Astrocyte (in vitro differentiated cells and primary cell): ENCODE results near the gene RGS4. TPM values are rescaled to one million over a fixed set of nuclear protein-coding genes. Genes with fewer than 3 reads are reported as not detected.

Experiments
- DNase-seq: peaks from one replicate; pipeline ENCODE4 v3.0.0-alpha.2; 2010; ENCODE audit warnings: low read depth
- FAIRE-seq: peaks from 2 replicates; lab custom pipeline; 2011; peaks lifted over from hg19 to GRCh38; lab: Jason Lieb, UNC
- H2AFZ ChIP-seq: 2 replicates; pipeline ENCODE4 v1.6.0; 2012; ENCODE audit warnings: low read depth, low read length, inconsistent platforms
- H3K27ac ChIP-seq: 2 replicates; pipeline ENCODE4 v1.5.1; 2011; ENCODE audit warnings: low read depth, low read length, inconsistent platforms
- H3K27me3 ChIP-seq: 2 replicates; pipeline ENCODE4 v1.6.0; 2011; ENCODE audit warnings: low read length, inconsistent platforms; ENCODE audit not compliant: insufficient read depth
- H3K36me3 ChIP-seq: 2 replicates; pipeline ENCODE4 v1.5.1; 2011; ENCODE audit warnings: low read length, inconsistent platforms; ENCODE audit not compliant: insufficient read depth
- H3K4me1 ChIP-seq: 2 replicates; pipeline ENCODE4 v1.5.1; 2011; ENCODE audit warnings: low read length, inconsistent platforms; ENCODE audit not compliant: insufficient read depth
- H3K4me2 ChIP-seq: 2 replicates; pipeline ENCODE4 v1.6.0; 2012; ENCODE audit warnings: low read length, inconsistent platforms
- H3K4me3 ChIP-seq: 2 replicates; pipeline ENCODE4 v1.5.1; 2011; ENCODE audit warnings: low read depth, mild to moderate bottlenecking, low read length, inconsistent platforms; ENCODE audit not compliant: insufficient read depth
- H3K79me2 ChIP-seq: 2 replicates; pipeline ENCODE4 v1.6.0; 2012; ENCODE audit warnings: mild to moderate bottlenecking, low read length, inconsistent platforms; ENCODE audit not compliant: insufficient read depth
- H3K9ac ChIP-seq: 2 replicates; pipeline ENCODE4 v1.6.0; 2012; ENCODE audit warnings: mild to moderate bottlenecking, low read length, inconsistent platforms
- H3K9me3 ChIP-seq: 2 replicates; pipeline ENCODE4 v1.5.1; 2012; ENCODE audit warnings: low read depth, mild to moderate bottlenecking, low read length, inconsistent platforms; ENCODE audit not compliant: insufficient read depth
- H4K20me1 ChIP-seq: 2 replicates; pipeline ENCODE4 v1.6.0; 2012; ENCODE audit warnings: low read length, inconsistent platforms; ENCODE audit not compliant: insufficient read depth
- H3K27ac Mint-ChIP-seq: one replicate; pipeline ENCODE4 v1.8.0; 2021; ENCODE audit warnings: mild to moderate bottlenecking, mixed read lengths; ENCODE audit not compliant: unreplicated experiment
- H3K27me3 Mint-ChIP-seq: one replicate; pipeline ENCODE4 v1.8.0; 2021; ENCODE audit warnings: low read depth, mixed read lengths; ENCODE audit not compliant: unreplicated experiment
- H3K36me3 Mint-ChIP-seq: one replicate; pipeline ENCODE4 v1.8.0; 2021; ENCODE audit warnings: low read depth, mixed read lengths; ENCODE audit not compliant: unreplicated experiment
- H3K4me1 Mint-ChIP-seq: one replicate; pipeline ENCODE4 v1.8.0; 2021; ENCODE audit warnings: low read depth, mixed read lengths; ENCODE audit not compliant: unreplicated experiment
- H3K4me3 Mint-ChIP-seq: one replicate; pipeline ENCODE4 v1.8.0; 2021; ENCODE audit warnings: mild to moderate bottlenecking, moderate library complexity, mixed read lengths; ENCODE audit not compliant: unreplicated experiment
- H3K9me3 Mint-ChIP-seq: one replicate; pipeline ENCODE4 v1.8.0; 2021; ENCODE audit warnings: mild to moderate bottlenecking, mixed read lengths; ENCODE audit not compliant: unreplicated experiment
- EZH2 ChIP-seq: IDR thresholded peaks from 2 replicates; pipeline ENCODE4 v1.6.1; 2012; ENCODE audit warnings: mild to moderate bottlenecking, low read length, inconsistent platforms; ENCODE audit not compliant: insufficient read depth
- total RNA-seq: library from RNA; stranded (reverse); gene quantifications from 2 replicates; pipeline ENCODE4 v1.2.1, GENCODE V29; 2021
- TF ChIP-seq, protein P1 (sequence below): IDR thresholded peaks from 2 replicates; pipeline ENCODE4 v1.5.1; 2011; ENCODE audit warnings: low read depth, mild to moderate bottlenecking, inconsistent platforms, low read length, moderate library complexity; ENCODE audit not compliant: insufficient read depth

RGS4 gene
- total RNA-seq, 1 donor from 2014 or later: 23.8 TPM

DNA sequence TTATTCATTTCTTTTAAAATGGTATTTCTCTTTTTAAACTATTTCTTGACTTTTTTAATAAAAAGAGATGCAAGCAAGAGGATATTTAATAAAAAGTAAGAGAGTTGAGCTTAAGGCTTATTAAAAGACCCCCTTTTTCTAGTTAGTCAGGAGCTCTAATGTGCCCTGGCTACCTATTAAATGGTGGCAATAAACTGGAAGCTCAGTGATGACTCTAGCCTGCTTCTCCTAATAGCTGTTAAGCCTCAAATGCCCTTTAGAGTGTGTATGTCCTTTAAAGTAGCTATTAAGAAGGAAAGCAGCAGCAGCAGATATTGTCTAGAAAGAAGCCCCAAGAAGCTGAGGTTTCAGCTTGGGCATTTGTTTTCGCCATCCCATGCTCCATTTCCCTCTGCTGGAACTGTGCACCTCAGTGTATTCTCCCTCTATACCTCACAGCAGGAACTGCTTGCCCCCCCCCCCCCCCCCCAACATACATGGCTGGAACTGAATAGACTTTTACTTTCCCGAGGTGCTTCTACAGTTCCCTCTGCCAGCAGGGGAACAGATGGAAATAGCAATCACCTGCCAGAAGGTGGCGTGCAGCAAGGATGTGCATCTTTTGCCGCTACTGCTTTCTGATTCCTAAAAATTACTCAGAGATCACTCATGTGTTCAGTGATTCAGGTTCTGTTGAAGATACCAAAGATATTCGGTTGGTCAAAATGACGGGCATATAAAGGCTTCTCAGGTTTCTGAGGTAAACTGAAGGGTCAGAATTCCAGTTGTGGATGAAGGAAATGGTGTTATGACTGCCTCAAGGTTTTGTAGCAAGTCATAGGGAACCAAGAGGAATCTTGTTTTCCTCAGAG, 2.5 kb downstream of the RGS4 start:
- TF ChIP-seq, protein P1, sequence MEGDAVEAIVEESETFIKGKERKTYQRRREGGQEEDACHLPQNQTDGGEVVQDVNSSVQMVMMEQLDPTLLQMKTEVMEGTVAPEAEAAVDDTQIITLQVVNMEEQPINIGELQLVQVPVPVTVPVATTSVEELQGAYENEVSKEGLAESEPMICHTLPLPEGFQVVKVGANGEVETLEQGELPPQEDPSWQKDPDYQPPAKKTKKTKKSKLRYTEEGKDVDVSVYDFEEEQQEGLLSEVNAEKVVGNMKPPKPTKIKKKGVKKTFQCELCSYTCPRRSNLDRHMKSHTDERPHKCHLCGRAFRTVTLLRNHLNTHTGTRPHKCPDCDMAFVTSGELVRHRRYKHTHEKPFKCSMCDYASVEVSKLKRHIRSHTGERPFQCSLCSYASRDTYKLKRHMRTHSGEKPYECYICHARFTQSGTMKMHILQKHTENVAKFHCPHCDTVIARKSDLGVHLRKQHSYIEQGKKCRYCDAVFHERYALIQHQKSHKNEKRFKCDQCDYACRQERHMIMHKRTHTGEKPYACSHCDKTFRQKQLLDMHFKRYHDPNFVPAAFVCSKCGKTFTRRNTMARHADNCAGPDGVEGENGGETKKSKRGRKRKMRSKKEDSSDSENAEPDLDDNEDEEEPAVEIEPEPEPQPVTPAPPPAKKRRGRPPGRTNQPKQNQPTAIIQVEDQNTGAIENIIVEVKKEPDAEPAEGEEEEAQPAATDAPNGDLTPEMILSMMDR: peak; percentile 79
- no peak for TF ChIP-seq EZH2
- Mint-ChIP-seq H3K36me3 (peaks cover 6% of the 10 kb centered on the region), H3K4me3 (peak overlapping the region; percentile 80), H3K27me3 (no peaks in the 10 kb centered on the region), H3K4me1 (peaks cover 16% of the 10 kb centered on the region), H3K9me3 (no peaks in the 10 kb centered on the region), H3K27ac (peak overlapping the region; percentile 50)
- Histone ChIP-seq H3K27me3 (no peaks in the 10 kb centered on the region), H4K20me1 (peaks cover 38% of the 10 kb centered on the region), H3K36me3 (peaks cover 44% of the 10 kb centered on the region), H3K79me2 (peaks cover 64% of the 10 kb centered on the region), H3K4me2 (peak overlapping the region; percentile 81), H3K27ac (peak overlapping the region; percentile 78), H3K4me1 (peaks cover 29% of the 10 kb centered on the region), H3K9me3 (no peaks in the 10 kb centered on the region), H3K9ac (peak overlapping the region; percentile 91), H2AFZ (no peak overlapping the region), H3K4me3 (peak overlapping the region; percentile 87)
- DNase-seq: peak; percentile 84
- peak; percentile 97 for FAIRE-seq

DNA sequence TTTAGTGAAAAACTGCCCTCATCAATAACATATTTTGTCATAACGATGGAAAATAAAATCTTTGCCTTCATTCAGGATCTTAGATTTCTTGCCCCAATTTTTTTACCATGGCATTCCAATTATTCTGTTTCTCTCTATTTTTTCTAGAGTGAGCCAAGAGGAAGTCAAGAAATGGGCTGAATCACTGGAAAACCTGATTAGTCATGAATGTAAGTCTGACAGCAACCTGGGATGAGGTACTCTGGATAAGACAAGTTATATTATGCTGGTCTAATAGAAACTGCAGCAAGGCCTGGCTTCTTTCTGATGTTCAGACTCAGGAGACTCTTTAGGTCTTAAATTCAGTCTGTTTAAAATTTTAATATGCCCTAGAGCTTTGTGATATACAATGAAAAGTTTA, 3.5 kb downstream of the RGS4 start:
- H3K4me1 Mint-ChIP-seq: peaks cover 16% of the 10 kb centered on the region
- Histone ChIP-seq H3K27ac (peak overlapping the region; percentile 72), H3K4me2 (peak overlapping the region; percentile 81), H3K9ac (peak overlapping the region; percentile 91), H3K27me3 (no peaks in the 10 kb centered on the region), H3K36me3 (peaks cover 44% of the 10 kb centered on the region), H4K20me1 (peaks cover 38% of the 10 kb centered on the region), H2AFZ (no peak overlapping the region), H3K79me2 (peaks cover 64% of the 10 kb centered on the region), H3K4me3 (peak overlapping the region; percentile 87), H3K9me3 (no peaks in the 10 kb centered on the region), H3K4me1 (peaks cover 29% of the 10 kb centered on the region)
- DNase-seq (peak; percentile 73), FAIRE-seq (no peak)
- no peak for TF ChIP-seq EZH2
- TF ChIP-seq, protein P1: no peak
- H3K9me3 Mint-ChIP-seq: peaks cover 1% of the 10 kb centered on the region
- H3K4me3 Mint-ChIP-seq: no peak overlapping the region
- no peaks in the 10 kb centered on the region for H3K27me3 Mint-ChIP-seq
- peaks cover 6% of the 10 kb centered on the region for H3K36me3 Mint-ChIP-seq
- peak overlapping the region; percentile 50 for H3K27ac Mint-ChIP-seq

DNA sequence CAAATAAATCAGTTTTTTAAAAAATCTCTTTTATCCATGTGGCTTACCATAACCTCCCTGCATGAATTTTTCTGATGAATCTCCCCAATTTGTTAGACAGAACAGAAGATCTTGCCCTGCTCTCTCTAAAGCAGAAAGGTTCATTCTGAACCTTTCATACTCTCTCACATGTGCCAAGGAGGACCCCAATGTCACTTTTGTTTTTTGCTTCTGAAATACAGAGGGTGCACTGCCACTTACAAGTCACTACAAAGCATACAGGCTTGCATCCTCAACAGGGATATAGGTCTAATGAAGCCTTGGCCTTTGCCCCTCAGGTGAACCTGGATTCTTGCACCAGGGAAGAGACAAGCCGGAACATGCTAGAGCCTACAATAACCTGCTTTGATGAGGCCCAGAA, 4.8 kb downstream of the RGS4 start:
- Histone ChIP-seq H3K4me2 (peak overlapping the region; percentile 81), H3K9ac (peak overlapping the region; percentile 91)
- peaks cover 6% of the 10 kb centered on the region for H3K36me3 Mint-ChIP-seq

More for the DNA sequence above, 4.8 kb downstream of the RGS4 start:
- peak overlapping the region; percentile 5 for H3K27ac ChIP-seq
- H3K4me3 Mint-ChIP-seq: no peak overlapping the region
- DNase-seq: no peak
- H3K36me3 ChIP-seq: peaks cover 44% of the 10 kb centered on the region
- peaks cover 2% of the 10 kb centered on the region for H3K9me3 Mint-ChIP-seq
- H2AFZ ChIP-seq: no peak overlapping the region
- H3K4me1 Mint-ChIP-seq: peaks cover 15% of the 10 kb centered on the region
- TF ChIP-seq, protein P1: no peak
- no peak for TF ChIP-seq EZH2
- peaks cover 60% of the 10 kb centered on the region for H3K79me2 ChIP-seq
- no peak overlapping the region for H3K27ac Mint-ChIP-seq
- peaks cover 23% of the 10 kb centered on the region for H3K4me1 ChIP-seq
- peaks cover 38% of the 10 kb centered on the region for H4K20me1 ChIP-seq
- no peak for FAIRE-seq
- no peak overlapping the region for H3K4me3 ChIP-seq
- H3K27me3 ChIP-seq: no peaks in the 10 kb centered on the region
- no peaks in the 10 kb centered on the region for H3K27me3 Mint-ChIP-seq
- no peaks in the 10 kb centered on the region for H3K9me3 ChIP-seq
